AG09309 (cell line): Measurements from ENCODE around the gene SPTLC1.
"Not testable (repeated sequence)": the region's sequence is repeated elsewhere in the genome, so short reads cannot be mapped to it uniquely, and the experiment has no call there.

ENCODE experiments used
- DNase-seq: peaks from one replicate; pipeline ENCODE4 v3.0.0-alpha.2; 2010; ENCODE audit warnings: low read depth
- H3K4me3 ChIP-seq: 2 replicates; pipeline ENCODE4 v1.5.1; 2011; ENCODE audit warnings: mild to moderate bottlenecking, low read depth, low read length, moderate library complexity; ENCODE audit not compliant: control insufficient read depth
- CTCF ChIP-seq: IDR thresholded peaks from 2 replicates; pipeline ENCODE4 v1.5.1; 2011; ENCODE audit warnings: mild to moderate bottlenecking, low read depth, low read length, inconsistent platforms; ENCODE audit not compliant: insufficient read depth, control insufficient read depth; ENCODE audit errors: missing control alignments

Gene SPTLC1

DNA sequence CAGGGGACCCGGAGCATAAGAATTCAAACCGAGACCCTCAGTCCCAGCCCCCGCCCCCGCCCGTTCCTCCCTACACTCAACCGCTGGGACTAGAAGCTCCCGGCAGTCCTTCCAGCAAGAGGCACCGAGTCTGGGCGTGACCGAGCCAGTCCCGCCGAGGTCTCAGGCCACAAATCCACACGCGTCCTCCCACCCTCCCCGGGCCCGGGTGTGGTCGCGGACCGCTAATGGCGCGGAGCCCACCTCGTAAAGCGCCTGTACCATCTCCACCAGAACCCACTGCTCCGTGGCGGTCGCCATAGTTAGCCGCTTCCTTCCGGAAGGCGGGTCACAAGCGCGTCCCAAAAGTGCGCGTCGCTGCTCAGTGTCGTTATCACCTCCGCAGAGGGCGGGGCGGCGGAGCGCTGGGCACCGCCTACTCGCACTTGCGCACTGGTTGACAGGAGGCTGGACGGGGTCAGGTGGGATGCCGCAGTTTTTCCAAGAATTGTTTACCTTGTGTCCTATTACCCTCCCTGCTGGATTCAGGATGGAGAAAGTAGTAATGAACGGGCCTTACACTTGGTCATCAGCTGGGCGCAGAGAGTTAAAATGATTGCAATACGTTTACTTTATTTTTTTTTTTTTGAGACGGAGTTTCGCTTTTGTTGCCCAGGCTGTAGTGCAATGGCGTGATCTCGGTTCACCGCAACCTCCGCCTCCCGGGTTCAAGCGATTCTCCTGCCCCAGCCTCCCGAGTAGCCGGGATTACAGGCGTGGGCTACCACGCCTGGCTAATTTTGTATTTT lies at the start of gene SPTLC1:
TSS of gene SPTLC1 (minus strand) at position 343 of the 788 bp plus-strand sequence. CDS start at position 300, 43 bp downstream.
- peak within 1 kb of the TSS; percentile 89 for H3K4me3 ChIP-seq
- no peak for TF ChIP-seq CTCF

DNA sequence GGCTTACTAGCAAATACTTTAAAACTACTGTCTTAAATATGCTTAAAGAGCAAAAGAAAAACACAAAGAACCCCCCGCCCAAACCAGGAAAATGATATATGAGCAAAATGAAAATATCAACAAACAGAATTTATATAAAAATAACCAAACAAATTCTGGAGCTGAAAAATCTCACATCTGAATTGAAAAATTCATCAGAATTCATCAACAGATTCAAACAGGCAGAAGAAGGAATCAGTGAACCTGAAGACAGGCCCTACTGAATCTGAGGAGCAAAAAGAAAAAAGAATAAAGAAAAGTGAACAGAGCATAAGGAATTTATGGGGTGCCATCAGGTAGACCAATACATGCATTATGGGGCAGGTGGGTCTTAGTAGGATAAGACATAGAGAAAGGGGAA lies 49.8 kb upstream of the SPTLC1 start:
- TF ChIP-seq CTCF, result no peak
- DNase-seq, result no peak
- H3K4me3 ChIP-seq, result no peak overlapping the region

More for the DNA sequence above, at the start of gene SPTLC1:
- DNase-seq, result peak; percentile 62

- H3K4me3 ChIP-seq, result no peak overlapping the region
- DNase-seq, result no peak
- TF ChIP-seq CTCF, result no peak
Measured at GRCh38 chr9:92164490-92164889, 49.3 kb upstream of the SPTLC1 start.

DNA sequence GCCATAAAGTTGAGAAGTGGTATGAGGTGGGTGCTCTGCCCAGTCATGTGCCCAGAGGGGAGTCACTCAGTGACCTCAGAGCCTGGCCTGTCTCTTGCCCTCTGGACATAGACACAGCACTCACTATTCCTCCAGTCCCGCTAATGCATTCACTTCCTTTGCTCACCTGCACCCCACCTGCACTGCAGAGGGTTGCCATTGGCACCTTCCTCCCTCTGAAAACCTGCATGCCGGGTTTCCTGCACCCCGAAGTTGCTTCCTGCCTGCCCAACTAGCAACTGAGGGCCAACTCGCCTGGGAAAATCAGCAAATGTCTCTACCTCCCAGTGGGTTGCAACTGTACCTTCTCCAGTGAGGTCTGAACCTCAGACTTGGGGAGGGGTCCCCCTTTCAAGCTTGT lies 48.1 kb upstream of the SPTLC1 start:
- TF ChIP-seq CTCF, result no peak
- DNase-seq, result no peak
- H3K4me3 ChIP-seq, result no peak overlapping the region

GRCh38 chr9:92160786-92161185 lies 45.6 kb upstream of the SPTLC1 start:
- no peak for DNase-seq
- TF ChIP-seq CTCF, result no peak
- no peak overlapping the region for H3K4me3 ChIP-seq

- DNase-seq, result no peak
- no peak overlapping the region for H3K4me3 ChIP-seq
- TF ChIP-seq CTCF, result no peak
Measured at GRCh38 chr9:92159058-92159457, 43.8 kb upstream of the SPTLC1 start.

- no peak overlapping the region for H3K4me3 ChIP-seq
- no peak for TF ChIP-seq CTCF
- DNase-seq, result no peak
Measured at GRCh38 chr9:92158097-92158601, 42.9 kb upstream of the SPTLC1 start.

DNA sequence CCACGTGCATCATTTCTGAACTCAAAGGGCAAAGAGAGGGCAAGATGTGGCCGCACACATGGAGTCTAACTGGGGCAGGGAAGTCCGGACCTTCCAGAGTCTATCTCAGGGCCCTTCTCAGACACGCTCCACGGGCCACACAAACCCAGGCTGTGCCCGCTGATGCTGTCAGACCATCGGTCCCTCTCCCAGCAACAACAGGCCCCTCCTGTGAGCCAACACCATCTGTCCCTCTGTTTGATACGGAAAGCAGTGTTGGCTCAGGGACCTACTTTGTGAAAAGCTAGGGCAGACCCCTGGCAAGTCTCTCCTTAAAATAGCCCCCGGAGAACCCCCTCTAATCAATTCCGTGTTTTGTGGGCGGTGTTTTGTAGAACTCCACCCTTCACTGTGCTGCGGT lies 40.5 kb upstream of the SPTLC1 start:
- not testable (repeated sequence) for DNase-seq, H3K4me3 ChIP-seq
